ENCODE results near the gene TPGS1. TPM values are rescaled to one million over a fixed set of nuclear protein-coding genes. Genes with fewer than 3 reads are reported as not detected.

TPGS1 gene
- total RNA-seq, 5 donors from 2014 or later (not counting 1 experiment from before 2014, with no cell fraction given): 22.2 to 44.4 (median 39.4) TPM

GRCh38 chr19:469833-470232 lies 37.5 kb upstream of the TPGS1 start:
- H3K9me3 ChIP-seq: no peaks in the 10 kb centered on the region
- Mint-ChIP-seq H3K4me3 (no peak overlapping the region), H3K9me3 (no peaks in the 10 kb centered on the region), H3K36me3 (no peaks in the 10 kb centered on the region), H3K27ac (no peak overlapping the region), H3K27me3 (peaks cover 0 to 3% of the 10 kb centered on the region in 2 donors), H3K4me1 (no peaks in the 10 kb centered on the region)
- no peaks in the 10 kb centered on the region for H3K36me3 ChIP-seq (ENCODE audit: control insufficient read depth in 2 of 2, extremely low read depth in 1 of 2, insufficient read depth in 1 of 2, low read length in 1 of 2)
- 73% methylated on average over 3 of the region's 7 CpGs for WGBS (ENCODE audit: insufficient coverage)
- CTCF ChIA-PET: no interaction called here
- H3K4me3 ChIP-seq (ENCODE audit: control insufficient read depth in 1 of 2, extremely low read depth in 1 of 2, low read length in 1 of 2): no peak overlapping the region
- ATAC-seq (replicated peaks in 1 of 4) (no peak), DNase-seq (no peak)
- H3K27ac ChIP-seq (ENCODE audit: low read length): no peak overlapping the region
- POLR2A ChIA-PET: no interaction called here
- H3K27me3 ChIP-seq (replicated peaks in 1 of 2; ENCODE audit: control insufficient read depth in 2 of 2, extremely low read depth in 1 of 2, insufficient read depth in 2 of 2, low read length in 1 of 2): peaks cover 0 to 14% of the 10 kb centered on the region in 2 experiments
- H3K4me1 ChIP-seq (ENCODE audit: control insufficient read depth in 1 of 2, extremely low read depth in 1 of 2, insufficient read depth in 2 of 2, low read length in 2 of 2): no peaks in the 10 kb centered on the region

GRCh38 chr19:470701-471100 lies 36.6 kb upstream of the TPGS1 start:
- Mint-ChIP-seq H3K4me3 (no peak overlapping the region), H3K36me3 (no peaks in the 10 kb centered on the region), H3K27ac (no peak overlapping the region), H3K9me3 (no peaks in the 10 kb centered on the region), H3K27me3 (peaks cover 3 to 8% of the 10 kb centered on the region in 2 donors), H3K4me1 (no peaks in the 10 kb centered on the region)
- Histone ChIP-seq H3K9me3 (no peaks in the 10 kb centered on the region), H3K27ac (ENCODE audit: low read length) (no peak overlapping the region), H3K4me3 (ENCODE audit: control insufficient read depth in 1 of 2, extremely low read depth in 1 of 2, low read length in 1 of 2) (no peak overlapping the region), H3K4me1 (ENCODE audit: control insufficient read depth in 1 of 2, extremely low read depth in 1 of 2, insufficient read depth in 2 of 2, low read length in 2 of 2) (no peaks in the 10 kb centered on the region), H3K36me3 (ENCODE audit: control insufficient read depth in 2 of 2, extremely low read depth in 1 of 2, insufficient read depth in 1 of 2, low read length in 1 of 2) (no peaks in the 10 kb centered on the region), H3K27me3 (replicated peaks in 1 of 2; ENCODE audit: control insufficient read depth in 2 of 2, extremely low read depth in 1 of 2, insufficient read depth in 2 of 2, low read length in 1 of 2) (peaks cover 0 to 21% of the 10 kb centered on the region in 2 experiments)
- CTCF ChIA-PET: no interaction called here
- 83% methylated on average over 15 of the region's 20 CpGs for WGBS (ENCODE audit: insufficient coverage)
- no peak for DNase-seq
- no peak for ATAC-seq (replicated peaks in 1 of 4)
- POLR2A ChIA-PET: no interaction called here

GRCh38 chr19:472005-472858 lies 35.1 kb upstream of the TPGS1 start:
- Histone ChIP-seq H3K36me3 (ENCODE audit: control insufficient read depth in 2 of 2, extremely low read depth in 1 of 2, insufficient read depth in 1 of 2, low read length in 1 of 2) (no peaks in the 10 kb centered on the region), H3K9me3 (no peaks in the 10 kb centered on the region), H3K27ac (ENCODE audit: low read length) (no peak overlapping the region), H3K4me1 (ENCODE audit: control insufficient read depth in 1 of 2, extremely low read depth in 1 of 2, insufficient read depth in 2 of 2, low read length in 2 of 2) (no peaks in the 10 kb centered on the region), H3K4me3 (ENCODE audit: control insufficient read depth in 1 of 2, extremely low read depth in 1 of 2, low read length in 1 of 2) (no peak overlapping the region), H3K27me3 (replicated peaks in 1 of 2; ENCODE audit: control insufficient read depth in 2 of 2, extremely low read depth in 1 of 2, insufficient read depth in 2 of 2, low read length in 1 of 2) (peaks cover 0 to 21% of the 10 kb centered on the region in 2 experiments)
- Mint-ChIP-seq H3K27me3 (peaks cover 3 to 8% of the 10 kb centered on the region in 2 donors), H3K27ac (no peak overlapping the region), H3K36me3 (no peaks in the 10 kb centered on the region), H3K9me3 (no peaks in the 10 kb centered on the region), H3K4me3 (no peak overlapping the region), H3K4me1 (no peaks in the 10 kb centered on the region)
- no peak for ATAC-seq (replicated peaks in 1 of 4)
- DNase-seq: no peak
- CTCF ChIA-PET: interaction anchor here in 1 of 2 donors (0.6 kb wide), 1 partner anchor 120 kb away, joined by 3 read pairs; no protein-coding TSS in a partner anchor
- POLR2A ChIA-PET: no interaction called here
- 87% methylated on average over 15 of the region's 23 CpGs for WGBS (ENCODE audit: insufficient coverage)

GRCh38 chr19:474126-475078 lies 32.9 kb upstream of the TPGS1 start:
- Histone ChIP-seq H3K9me3 (no peaks in the 10 kb centered on the region), H3K27ac (ENCODE audit: low read length) (no peak overlapping the region), H3K4me1 (ENCODE audit: control insufficient read depth in 1 of 2, extremely low read depth in 1 of 2, insufficient read depth in 2 of 2, low read length in 2 of 2) (no peaks in the 10 kb centered on the region), H3K4me3 (ENCODE audit: control insufficient read depth in 1 of 2, extremely low read depth in 1 of 2, low read length in 1 of 2) (no peak overlapping the region), H3K36me3 (ENCODE audit: control insufficient read depth in 2 of 2, extremely low read depth in 1 of 2, insufficient read depth in 1 of 2, low read length in 1 of 2) (no peaks in the 10 kb centered on the region), H3K27me3 (replicated peaks in 1 of 2; ENCODE audit: control insufficient read depth in 2 of 2, extremely low read depth in 1 of 2, insufficient read depth in 2 of 2, low read length in 1 of 2) (peaks cover 0 to 29% of the 10 kb centered on the region in 2 experiments)
- POLR2A ChIA-PET: no interaction called here
- H3K36me3 Mint-ChIP-seq: no peaks in the 10 kb centered on the region
- ATAC-seq (replicated peaks in 1 of 4) (no peak), DNase-seq (no peak)
- CTCF ChIA-PET: no interaction called here
- no peak overlapping the region for H3K27ac Mint-ChIP-seq
- H3K9me3 Mint-ChIP-seq: no peaks in the 10 kb centered on the region
- H3K4me3 Mint-ChIP-seq: no peak overlapping the region
- no peaks in the 10 kb centered on the region for H3K4me1 Mint-ChIP-seq
- WGBS (ENCODE audit: insufficient coverage): 75% methylated on average over 53 of the region's 57 CpGs
- H3K27me3 Mint-ChIP-seq: peaks cover 3 to 8% of the 10 kb centered on the region in 2 donors

- ATAC-seq (replicated peaks in 1 of 4): no peak
- Histone ChIP-seq H3K36me3 (ENCODE audit: control insufficient read depth in 2 of 2, extremely low read depth in 1 of 2, insufficient read depth in 1 of 2, low read length in 1 of 2) (no peaks in the 10 kb centered on the region), H3K4me3 (ENCODE audit: control insufficient read depth in 1 of 2, extremely low read depth in 1 of 2, low read length in 1 of 2) (no peak overlapping the region), H3K27me3 (replicated peaks in 1 of 2; ENCODE audit: control insufficient read depth in 2 of 2, extremely low read depth in 1 of 2, insufficient read depth in 2 of 2, low read length in 1 of 2) (peaks cover 0 to 29% of the 10 kb centered on the region in 2 experiments), H3K4me1 (ENCODE audit: control insufficient read depth in 1 of 2, extremely low read depth in 1 of 2, insufficient read depth in 2 of 2, low read length in 2 of 2) (peaks cover 0 to 7% of the 10 kb centered on the region in 2 experiments), H3K9me3 (no peaks in the 10 kb centered on the region), H3K27ac (ENCODE audit: low read length) (no peak overlapping the region)
- Mint-ChIP-seq H3K4me3 (no peak overlapping the region), H3K9me3 (peaks cover under 1 to 6% (median under 1%) of the 10 kb centered on the region in 3 donors), H3K4me1 (peaks cover 5 to 8% (median 6%) of the 10 kb centered on the region in 3 donors), H3K27ac (no peak overlapping the region), H3K27me3 (peaks cover 3 to 8% of the 10 kb centered on the region in 2 donors), H3K36me3 (no peaks in the 10 kb centered on the region)
- no peak for DNase-seq
- ChIA-PET POLR2A (no interaction called here), CTCF (no interaction called here)
- 74% methylated on average over 7 of the region's 13 CpGs for WGBS (ENCODE audit: insufficient coverage)
Observed at GRCh38 chr19:475360-475759, 31.9 kb upstream of the TPGS1 start.

- H3K36me3 Mint-ChIP-seq: no peaks in the 10 kb centered on the region
- no peak overlapping the region for H3K4me3 ChIP-seq (ENCODE audit: control insufficient read depth in 1 of 2, extremely low read depth in 1 of 2, low read length in 1 of 2)
- DNase-seq (no peak), ATAC-seq (replicated peaks in 1 of 4) (no peak)
- WGBS (ENCODE audit: insufficient coverage): 82% methylated on average over 25 of the region's 26 CpGs
- H3K27ac ChIP-seq (ENCODE audit: low read length): no peak overlapping the region
- H3K4me3 Mint-ChIP-seq: no peak overlapping the region
- H3K36me3 ChIP-seq (ENCODE audit: control insufficient read depth in 2 of 2, extremely low read depth in 1 of 2, insufficient read depth in 1 of 2, low read length in 1 of 2): no peaks in the 10 kb centered on the region
- H3K9me3 ChIP-seq: no peaks in the 10 kb centered on the region
- H3K4me1 Mint-ChIP-seq: peaks cover 5 to 20% (median 10%) of the 10 kb centered on the region in 3 donors
- no peak overlapping the region for H3K27ac Mint-ChIP-seq
- peaks cover 0 to 7% of the 10 kb centered on the region in 2 experiments for H3K4me1 ChIP-seq (ENCODE audit: control insufficient read depth in 1 of 2, extremely low read depth in 1 of 2, insufficient read depth in 2 of 2, low read length in 2 of 2)
- H3K27me3 ChIP-seq (replicated peaks in 1 of 2; ENCODE audit: control insufficient read depth in 2 of 2, extremely low read depth in 1 of 2, insufficient read depth in 2 of 2, low read length in 1 of 2): peaks cover 0 to 32% of the 10 kb centered on the region in 2 experiments
- peaks cover 3 to 5% of the 10 kb centered on the region in 2 donors for H3K27me3 Mint-ChIP-seq
- CTCF ChIA-PET: no interaction called here
- H3K9me3 Mint-ChIP-seq: peaks cover 5 to 13% (median 6%) of the 10 kb centered on the region in 3 donors
- POLR2A ChIA-PET: no interaction called here
Observed at GRCh38 chr19:478236-478903, 28.9 kb upstream of the TPGS1 start.
